NCI-H146 (cell line): Measurements from ENCODE around the gene SLC44A4.
A peak's percentile ranks its signal among the peaks of the same experiment; 100 is the strongest.
"Not testable (repeated sequence)": the region's sequence is repeated elsewhere in the genome, so short reads cannot be mapped to it uniquely, and the experiment has no call there.

Source experiments
- DNase-seq: peaks from one replicate; lab custom pipeline; 2025; lab: John Stamatoyannopoulos, UW

The SLC44A4 gene

GRCh38 chr6:31879901-31880300 is 1.1 kb upstream of the SLC44A4 start:
- DNase-seq, result no peak

GRCh38 chr6:31879143-31879542 is 346 bp upstream of the SLC44A4 start:
- DNase-seq, result no peak

GRCh38 chr6:31878222-31878621 is 575 bp downstream of the SLC44A4 start:
- DNase-seq, result no peak

DNA sequence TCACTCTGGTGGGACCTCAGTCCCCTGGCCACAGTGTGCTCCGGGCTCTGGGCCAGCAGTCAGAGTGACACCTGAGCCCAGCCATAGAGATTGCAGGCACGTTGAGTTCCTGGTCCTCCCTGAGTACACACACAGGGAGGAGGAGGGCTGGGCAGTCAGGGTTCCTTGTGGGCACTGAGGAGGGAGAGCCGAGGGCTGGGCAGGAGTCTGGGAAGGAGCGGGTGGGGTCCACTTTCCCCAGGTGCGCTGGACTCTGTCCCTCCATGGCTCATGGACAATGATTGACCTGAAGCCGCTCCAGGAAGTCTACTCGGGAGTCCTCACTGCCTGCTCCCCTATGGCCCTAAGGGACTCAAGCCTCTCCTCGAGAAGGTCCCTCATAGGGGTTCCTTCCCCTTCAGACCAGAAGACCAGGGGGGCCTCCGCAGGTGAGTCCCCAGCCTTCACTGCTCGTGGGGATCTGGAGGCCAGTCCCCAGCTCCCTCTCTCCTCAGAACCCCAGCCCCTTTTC is 1.1 kb downstream of the SLC44A4 start:
- no peak for DNase-seq

GRCh38 chr6:31877125-31877650 is 1.6 kb downstream of the SLC44A4 start:
- no peak for DNase-seq

DNA sequence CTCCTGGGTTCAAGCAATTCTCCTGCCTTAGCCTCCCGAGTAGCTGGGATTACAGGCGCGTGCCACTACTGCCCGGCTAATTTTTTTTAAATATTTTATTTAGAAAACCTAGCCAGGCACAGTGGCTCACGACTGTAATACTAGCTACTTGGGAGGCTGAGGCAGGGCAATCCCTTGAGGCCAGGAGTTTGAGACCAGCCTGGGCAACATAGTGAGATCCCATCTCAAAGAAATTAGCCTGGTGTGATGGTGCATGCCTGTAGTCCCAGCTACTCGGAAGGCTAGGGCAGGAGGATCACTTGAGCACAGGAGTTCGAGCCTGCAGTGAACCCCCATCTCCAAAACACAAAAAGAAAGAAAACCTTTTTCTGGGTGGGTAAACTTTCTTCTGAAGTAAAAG is 2.4 kb downstream of the SLC44A4 start:
- no peak for DNase-seq

DNA sequence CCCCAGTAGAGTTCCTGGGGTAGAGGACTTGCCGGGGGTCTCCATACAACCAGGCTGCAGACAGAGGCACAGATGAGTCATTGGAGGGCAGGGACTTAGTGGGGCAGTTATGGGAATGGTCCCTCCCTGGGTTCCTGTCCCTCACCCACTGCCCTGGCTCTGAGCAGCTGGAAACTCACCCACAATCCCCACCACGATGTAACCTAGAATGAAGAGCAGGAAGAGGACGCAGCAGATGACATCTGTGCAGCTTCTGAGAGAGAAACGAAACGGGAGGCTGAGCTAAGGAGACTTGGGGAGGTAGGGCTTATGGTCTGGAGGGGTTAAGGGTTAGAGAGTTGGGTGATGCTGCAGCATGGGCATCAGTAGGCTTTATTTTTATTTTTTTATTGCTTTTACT is 2.9 kb downstream of the SLC44A4 start:
- no peak for DNase-seq

- DNase-seq, result no peak
Measured at GRCh38 chr6:31874836-31875572, 3.8 kb downstream of the SLC44A4 start.

DNA sequence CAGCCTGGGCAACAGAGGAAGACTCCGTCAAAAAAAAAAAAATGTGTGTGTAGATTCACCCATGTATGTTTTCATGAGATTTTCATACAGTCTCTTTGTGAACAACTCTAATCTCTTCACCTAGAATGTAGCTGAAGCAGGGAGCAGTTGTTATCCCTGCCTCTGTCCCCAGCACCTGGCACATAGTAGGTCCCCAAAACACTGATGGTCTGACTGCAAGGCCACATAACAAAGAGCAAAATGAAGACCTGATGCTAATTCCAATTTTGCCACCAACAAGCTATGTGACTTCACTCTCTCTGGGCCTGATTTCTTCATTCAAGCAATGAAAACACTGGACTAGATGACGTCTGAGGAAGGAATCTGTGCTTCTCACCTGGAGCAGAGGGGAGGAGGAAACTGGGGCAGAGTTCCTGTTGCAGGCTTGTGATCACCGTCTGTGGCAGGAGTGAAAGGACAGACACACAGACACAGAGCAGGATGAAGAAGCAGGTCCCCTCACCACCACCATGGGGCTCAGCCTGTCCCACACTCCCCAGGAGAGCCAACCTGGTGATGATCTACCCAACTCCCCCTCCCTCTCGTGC is 4.6 kb downstream of the SLC44A4 start:
- no peak for DNase-seq

GRCh38 chr6:31871046-31871659 is 7.6 kb downstream of the SLC44A4 start:
- no peak for DNase-seq

DNA sequence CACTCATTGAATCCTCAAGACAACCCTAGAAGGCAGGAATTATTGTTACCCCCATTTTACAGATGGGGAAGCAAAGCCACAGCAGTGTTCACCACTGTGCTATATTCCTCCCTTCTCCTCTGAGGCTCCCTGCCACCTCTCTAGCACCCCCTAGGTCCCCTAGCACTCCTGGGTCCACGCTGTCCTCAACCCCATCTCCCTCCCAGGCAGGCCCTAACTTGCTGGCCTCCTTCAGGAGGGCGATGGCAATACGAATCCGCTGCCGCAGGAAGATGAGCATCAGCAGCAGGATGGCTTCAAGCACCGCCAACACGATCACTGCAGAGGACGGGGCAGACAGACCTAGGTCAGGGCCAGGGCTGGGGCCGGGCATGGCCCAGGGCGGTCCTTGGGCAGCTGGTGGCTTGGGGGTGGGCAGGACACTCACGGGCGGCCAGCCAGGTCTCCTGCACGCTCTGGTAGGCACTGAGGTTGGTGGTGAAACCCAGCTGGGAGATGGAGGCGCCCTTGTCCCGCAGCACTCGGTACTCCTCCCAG is 8.3 kb downstream of the SLC44A4 start:
- DNase-seq, result no peak

DNA sequence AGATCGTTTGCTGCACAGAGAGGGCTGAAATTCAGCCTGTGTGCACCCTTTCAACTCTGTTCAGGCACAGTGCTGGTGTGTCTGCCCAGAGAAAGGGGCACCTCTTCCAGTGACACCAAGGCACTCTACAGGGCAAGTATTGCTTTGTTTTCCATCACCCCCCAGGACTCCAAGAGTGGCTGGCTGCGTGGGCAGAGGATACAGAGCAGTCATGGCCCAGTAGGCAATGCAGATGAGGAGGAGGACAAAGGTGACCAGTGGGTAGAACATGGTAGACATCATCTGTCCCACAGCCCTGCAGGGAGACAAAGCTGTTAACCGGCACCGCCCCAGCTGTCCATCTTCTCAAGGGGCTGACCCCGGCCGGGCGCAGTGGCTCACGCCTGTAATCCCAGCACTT is 9.5 kb downstream of the SLC44A4 start:
- no peak for DNase-seq

DNA sequence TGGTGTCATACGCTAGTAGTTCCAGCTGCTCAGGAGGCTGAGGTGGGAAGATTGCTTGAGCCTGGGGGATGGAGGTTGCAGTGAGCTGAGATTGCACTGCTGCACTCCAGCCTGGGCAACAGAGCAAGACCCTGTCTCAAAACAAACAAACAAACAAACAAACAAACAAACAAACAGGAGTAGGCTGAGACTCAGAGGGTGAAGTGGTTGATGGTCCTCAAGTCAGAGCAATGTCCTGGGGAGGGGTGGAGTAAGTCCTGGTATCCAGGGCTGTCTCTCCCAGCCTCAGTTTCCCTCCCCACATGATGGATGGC is 10.2 kb downstream of the SLC44A4 start:
- DNase-seq, result not testable (repeated sequence)

DNA sequence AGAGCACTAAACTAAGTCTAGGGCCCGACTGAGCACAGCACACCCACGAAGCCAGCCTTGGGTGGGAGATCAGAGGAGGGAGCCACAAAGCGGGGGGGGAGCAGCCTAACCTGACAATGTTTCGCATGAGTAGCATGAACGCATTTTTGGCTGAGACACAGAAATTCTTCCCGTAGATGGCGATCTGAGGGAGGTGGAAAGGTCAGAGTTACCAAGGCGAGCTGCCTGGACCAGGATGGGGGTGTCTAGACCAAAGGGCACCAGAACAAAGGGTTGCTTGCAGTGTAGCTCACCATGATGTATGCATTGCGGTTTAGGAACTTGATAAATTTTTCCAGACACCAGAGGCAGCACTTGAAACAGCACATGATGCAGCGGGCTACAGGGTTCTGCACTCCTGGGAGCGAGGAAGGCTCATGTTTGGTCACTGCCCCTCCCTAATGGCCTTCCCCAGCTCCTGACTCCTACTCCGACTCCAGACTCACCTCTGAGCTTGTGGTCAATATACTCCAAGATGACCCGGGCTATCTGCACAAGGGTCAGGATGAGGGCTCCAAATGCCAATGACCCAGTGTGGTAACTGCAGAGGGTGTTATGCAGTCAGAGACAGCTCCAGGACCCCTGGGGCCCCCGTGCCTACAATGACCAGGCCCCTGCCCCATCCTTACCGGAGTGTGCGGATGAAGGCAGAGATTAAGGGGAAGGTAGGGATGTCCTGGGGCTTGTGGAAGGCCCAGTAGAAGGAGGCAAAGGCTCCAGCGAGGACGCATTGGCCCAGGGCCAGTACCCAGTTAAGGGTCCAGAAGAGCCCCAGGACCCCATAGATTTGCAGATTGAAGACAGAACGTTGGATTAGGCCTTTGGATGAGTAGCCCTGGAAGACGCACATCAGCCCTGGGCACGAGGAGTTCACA is 13.3 kb downstream of the SLC44A4 start:
- no peak for DNase-seq

DNA sequence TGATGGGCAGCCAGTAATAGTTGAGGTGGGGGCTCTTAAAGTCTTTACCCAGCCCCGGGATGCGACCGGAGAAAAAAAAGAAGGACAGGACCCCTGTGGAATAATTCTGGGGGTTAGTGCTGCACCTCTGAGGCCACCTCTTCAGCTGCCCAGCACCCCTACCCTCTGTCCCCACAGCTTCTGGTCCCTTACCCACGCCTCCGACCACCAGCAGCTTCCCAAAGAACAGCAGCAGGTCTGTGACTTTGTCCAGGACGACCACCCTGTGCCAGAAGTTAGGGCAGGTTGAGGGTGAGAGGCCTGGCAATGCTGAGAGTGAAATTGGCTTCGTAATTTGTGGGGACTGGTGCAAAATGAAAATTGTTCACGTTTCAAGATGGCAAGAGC is 14.0 kb downstream of the SLC44A4 start:
- DNase-seq, result no peak

DNA sequence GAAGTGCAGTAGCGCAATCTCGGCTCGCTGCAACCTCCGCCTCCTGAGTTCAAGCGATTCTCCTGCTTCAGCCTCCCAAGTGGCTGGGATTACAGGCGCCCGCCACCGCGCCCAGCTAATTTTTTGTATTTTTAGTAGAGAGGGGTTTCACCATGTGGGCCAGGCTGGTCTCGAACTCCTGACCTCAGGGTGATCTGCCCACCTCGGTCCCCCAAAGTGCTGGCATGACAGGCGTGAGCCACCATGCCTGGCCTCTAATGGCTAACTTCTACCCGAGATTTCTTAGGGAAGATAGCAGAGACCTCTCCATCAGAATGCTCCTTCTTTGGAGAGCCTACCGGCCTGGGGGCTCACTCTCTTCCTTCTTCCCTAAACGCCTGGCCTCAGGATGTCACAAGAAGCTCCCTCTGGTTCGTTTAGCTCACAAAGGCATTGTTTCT is 14.7 kb downstream of the SLC44A4 start:
- not testable (repeated sequence) for DNase-seq

DNA sequence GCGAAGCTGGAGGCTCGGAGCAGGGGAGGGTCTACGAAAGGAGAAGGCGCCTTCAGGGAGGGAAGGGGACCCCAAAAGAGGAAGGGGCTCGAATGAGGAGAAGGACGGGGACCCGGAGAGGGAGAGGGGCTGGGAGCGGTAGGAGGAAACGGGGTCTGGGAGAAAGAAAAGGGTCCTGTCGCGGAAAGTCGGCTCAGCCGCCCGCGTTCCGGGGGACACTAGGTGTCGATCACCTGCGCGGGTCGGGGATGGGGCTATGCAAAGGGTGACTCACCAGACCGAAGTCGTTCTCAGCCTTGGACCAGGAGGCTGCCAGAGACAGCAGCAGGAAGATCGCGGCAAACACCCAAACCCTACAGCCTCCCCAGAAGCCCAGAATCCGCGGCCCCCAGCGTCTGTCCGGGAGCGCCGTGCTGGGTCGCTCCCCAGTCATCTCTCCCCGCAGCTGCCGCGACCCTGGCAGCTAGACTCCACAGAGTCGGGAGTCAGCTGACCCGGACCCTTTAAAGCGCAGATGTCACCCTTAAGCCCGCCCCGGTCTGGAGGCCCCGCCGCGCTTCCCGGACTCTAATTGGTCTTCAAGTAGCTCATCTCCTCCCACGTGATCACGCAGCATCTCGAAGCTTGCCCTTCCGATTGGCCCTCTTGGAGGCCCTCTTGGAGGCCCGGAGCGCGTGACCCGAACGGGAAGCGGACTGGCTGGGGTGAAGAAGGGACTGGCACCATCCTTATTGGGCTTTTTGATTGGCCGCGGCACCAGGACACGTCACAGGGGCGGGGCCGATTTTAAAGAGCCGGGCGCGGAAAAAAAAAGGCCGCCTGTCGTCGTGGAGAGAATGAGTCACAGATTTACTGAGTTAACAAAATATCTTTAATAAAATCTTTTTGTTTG is 16.2 kb downstream of the SLC44A4 start, which contains the start of gene NEU1:
Gene NEU1 (minus strand): TSS at position 478 of the 892 bp plus-strand sequence. CDS start 45 bp downstream, at position 433.
- peak; percentile 100 for DNase-seq

GRCh38 chr6:31861919-31862343 is 16.9 kb downstream of the SLC44A4 start:
- DNase-seq, result peak; percentile 14

DNA sequence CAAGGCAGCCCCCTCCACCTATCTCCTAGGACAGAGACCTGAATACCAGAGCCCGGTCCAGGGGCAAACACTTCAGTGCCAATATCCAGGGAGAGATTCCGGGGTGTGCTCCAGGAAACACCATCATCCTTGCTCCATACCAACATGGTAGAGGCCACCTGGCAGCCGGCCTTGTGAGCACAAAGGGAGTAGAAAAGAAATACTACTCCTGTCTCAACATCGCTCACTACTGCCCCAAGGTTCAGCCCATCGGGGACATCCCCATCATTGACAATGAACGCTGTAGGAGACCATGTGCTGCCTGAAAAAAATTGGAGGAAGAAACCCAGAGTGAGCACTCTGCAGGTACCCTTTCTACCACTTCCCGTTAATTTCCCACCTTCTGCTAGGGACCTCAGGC is 17.6 kb downstream of the SLC44A4 start:
- DNase-seq, result no peak

DNA sequence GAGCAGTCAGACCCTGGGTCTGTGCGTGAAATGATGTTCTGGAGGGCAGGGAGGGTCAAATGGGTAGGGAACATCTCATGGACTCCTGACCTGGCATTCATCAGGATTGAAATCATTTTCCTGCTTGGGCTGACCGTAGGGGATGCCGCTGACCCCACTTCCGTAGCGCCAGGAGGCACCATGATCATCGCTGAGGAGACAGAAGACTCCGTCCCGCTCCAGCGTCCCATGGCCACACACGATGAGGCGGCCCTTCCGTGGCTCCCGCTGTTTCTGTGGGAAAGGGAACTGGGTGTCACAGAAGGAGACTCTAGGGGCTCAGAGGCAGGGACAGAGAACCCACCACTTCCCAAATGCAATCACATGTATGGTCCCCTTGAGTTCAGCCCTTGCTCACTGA is 18.4 kb downstream of the SLC44A4 start:
- no peak for DNase-seq

GRCh38 chr6:31859923-31860322 is 18.9 kb downstream of the SLC44A4 start:
- no peak for DNase-seq
